Mucosa of descending colon (tissue), 3 donors: Measurements from ENCODE around the gene SLIT3. TPM values are rescaled to one million over a fixed set of nuclear protein-coding genes. Genes with fewer than 3 reads are reported as not detected.

Experiments
- ATAC-seq: fragments of 200-7000 bp; cut with Tn5 transposase; one replicate; pipeline ENCODE4 v1.9.1; 2020; ENCODE audit warnings: mild to moderate bottlenecking, moderate library complexity
- DNase-seq, 3 donors: peaks; one replicate each; pipeline ENCODE4 v3.0.0-alpha.2; 2020
- H3K36me3 ChIP-seq: fragments of 200-600 bp; one replicate; pipeline ENCODE4 v1.8.0; 2021; ENCODE audit warnings: low read depth, mild to moderate bottlenecking
- H3K4me1 ChIP-seq: fragments of 200-600 bp; one replicate; pipeline ENCODE4 v1.8.0; 2021; ENCODE audit warnings: low read depth, mild to moderate bottlenecking
- H3K4me3 ChIP-seq: fragments of 200-600 bp; one replicate; pipeline ENCODE4 v1.8.0; 2021; ENCODE audit warnings: mild to moderate bottlenecking
- H3K9me3 ChIP-seq: fragments of 200-600 bp; one replicate; pipeline ENCODE4 v1.8.0; 2021; ENCODE audit warnings: mild to moderate bottlenecking
- CTCF ChIP-seq: fragments of 200-600 bp; IDR thresholded peaks from one replicate; pipeline ENCODE4 v1.8.0; 2022; ENCODE audit warnings: antibody characterized with exemption, mild to moderate bottlenecking
- intact Hi-C, 2 donors: fragments of 100-400 bp; cut with DNase I in 1 of 2; cut with micrococcal nuclease in 1 of 2; formaldehyde crosslinking; loops; one replicate each; pipeline versions ENCODE4 v1.11.0 to v1.11.1; 2022; cut with DNase I, micrococcal nuclease
- total RNA-seq, 3 donors: library from RNA; stranded (reverse); fragmentation: NEBNext Ultra II Directional in 2 of 3; extraction: Animal tissue kit (Norgen Biotek cat#: 25700) in 2 of 3; gene quantifications; one replicate each; pipeline versions ENCODE4 v1.2.1 to v1.2.4, GENCODE V29; 2021 to 2023
- donor health status: DM: no; HTN: no; CAD: no; lungs with moderate emphysema.
- donor health status: DM: no; HTN: no; CAD: no.
- donor health status: DM: no; HTN: yes; CAD: no.

The SLIT3 gene
- total RNA-seq, 3 donors from 2014 or later, result 4.2 to 25.5 (median 16.1) TPM

- ATAC-seq (no peak), DNase-seq (no peak)
- no peak for TF ChIP-seq CTCF
- no peaks in the 10 kb centered on the region for H3K4me1 ChIP-seq
- H3K4me3 ChIP-seq, result no peak overlapping the region
- no peaks in the 10 kb centered on the region for H3K36me3 ChIP-seq
- intact Hi-C loops, result no loop called here
- H3K9me3 ChIP-seq, result no peaks in the 10 kb centered on the region
Observed at GRCh38 chr5:169328401-169328800, 27.5 kb upstream of the SLIT3 start.

GRCh38 chr5:169325273-169325672 is 24.3 kb upstream of the SLIT3 start:
- no peaks in the 10 kb centered on the region for H3K4me1 ChIP-seq
- H3K9me3 ChIP-seq, result no peaks in the 10 kb centered on the region
- DNase-seq (no peak), ATAC-seq (no peak)
- H3K4me3 ChIP-seq, result no peak overlapping the region
- no peak for TF ChIP-seq CTCF
- intact Hi-C loops, result no loop called here
- no peaks in the 10 kb centered on the region for H3K36me3 ChIP-seq

DNA sequence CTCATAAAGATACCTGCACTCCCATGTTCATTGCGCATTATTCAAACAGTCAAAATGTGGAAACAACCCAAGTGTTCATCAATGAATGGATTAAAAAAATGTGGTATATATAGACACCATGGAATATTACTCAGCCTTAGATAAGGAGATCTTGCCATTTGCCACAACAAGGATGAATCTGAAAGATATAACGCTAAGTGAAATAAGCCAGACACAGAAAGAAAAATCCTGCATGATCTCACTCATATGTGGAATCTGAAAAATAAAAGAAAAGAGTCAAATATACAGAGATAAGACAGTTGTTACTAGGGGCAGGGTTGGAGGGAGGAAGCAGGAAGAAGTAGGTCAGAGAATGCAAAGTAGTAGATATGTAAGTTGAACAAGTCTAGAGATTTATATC is 17.6 kb upstream of the SLIT3 start:
- Histone ChIP-seq H3K36me3 (no peaks in the 10 kb centered on the region), H3K4me3 (no peak overlapping the region), H3K9me3 (no peaks in the 10 kb centered on the region), H3K4me1 (no peaks in the 10 kb centered on the region)
- no peak for TF ChIP-seq CTCF
- ATAC-seq (no peak), DNase-seq (no peak)
- intact Hi-C loops, result no loop called here

DNA sequence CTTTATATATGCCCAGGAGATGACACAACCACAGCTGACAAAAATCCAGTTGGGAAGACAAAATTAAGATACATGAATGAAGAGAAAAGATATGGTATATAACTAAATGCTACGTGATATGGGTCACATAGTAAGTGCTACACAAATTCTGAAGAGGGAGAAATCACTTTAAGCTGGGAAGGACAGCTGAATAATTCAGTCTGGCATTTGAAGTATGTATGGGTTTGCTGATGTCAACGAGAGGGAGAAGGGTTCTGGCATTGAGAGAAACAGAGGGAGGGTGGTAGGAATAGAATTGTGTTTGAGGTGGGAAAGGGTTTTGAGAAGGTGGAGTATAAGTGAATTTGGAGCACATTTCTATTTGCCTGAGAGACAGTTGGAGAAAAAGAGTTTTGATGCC is 6.7 kb upstream of the SLIT3 start:
- no peak for ATAC-seq
- intact Hi-C loops, result loop anchor here in 1 of 2 donors (5.0 to 10.0 kb wide), 2 partner anchors 320 to 633 kb away; no protein-coding TSS in a partner anchor
- H3K36me3 ChIP-seq, result no peaks in the 10 kb centered on the region
- H3K4me1 ChIP-seq, result no peaks in the 10 kb centered on the region
- DNase-seq, result no peak
- H3K9me3 ChIP-seq, result no peaks in the 10 kb centered on the region
- no peak for TF ChIP-seq CTCF
- no peak overlapping the region for H3K4me3 ChIP-seq

- Histone ChIP-seq H3K36me3 (no peaks in the 10 kb centered on the region), H3K4me3 (no peak overlapping the region), H3K9me3 (no peaks in the 10 kb centered on the region), H3K4me1 (peaks cover 4% of the 10 kb centered on the region)
- ATAC-seq (no peak), DNase-seq (no peak)
- intact Hi-C loops, result loop anchor here in 1 of 2 donors (5.0 to 10.0 kb wide), 2 partner anchors 318 to 631 kb away; no protein-coding TSS in a partner anchor
- TF ChIP-seq CTCF, result no peak
Observed at GRCh38 chr5:169305366-169305765, 4.4 kb upstream of the SLIT3 start.

DNA sequence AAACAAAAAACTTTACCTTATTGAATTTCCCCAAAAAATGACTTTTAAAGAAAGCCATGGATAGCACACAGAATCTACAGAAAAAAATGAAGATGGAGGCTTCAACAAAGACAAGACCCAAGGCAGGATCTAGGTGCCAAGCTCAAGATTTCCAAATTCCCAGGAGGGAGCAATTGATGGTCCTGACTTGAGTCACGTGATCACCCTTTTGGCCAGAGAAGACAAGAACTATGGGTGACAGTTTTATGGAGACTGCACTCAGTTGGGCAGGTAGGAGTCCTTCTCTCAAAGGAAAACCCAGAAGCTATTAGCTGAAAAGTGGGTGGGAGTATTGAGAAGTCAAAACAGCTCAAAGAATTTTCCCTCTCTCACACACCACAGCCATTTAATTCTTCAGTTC is 3.2 kb upstream of the SLIT3 start:
- intact Hi-C loops, result loop anchor here in 1 of 2 donors (10.0 kb wide), 1 partner anchor 629 kb away; no protein-coding TSS in a partner anchor
- Histone ChIP-seq H3K4me3 (no peak overlapping the region), H3K36me3 (no peaks in the 10 kb centered on the region), H3K9me3 (no peaks in the 10 kb centered on the region), H3K4me1 (peaks cover 4% of the 10 kb centered on the region)
- ATAC-seq, result no peak
- no peak for TF ChIP-seq CTCF
- DNase-seq, result no peak
